OCI-M2 (cell line): ENCODE measurements around the gene UFSP2.
"Not testable (repeated sequence)": the region's sequence is repeated elsewhere in the genome, so short reads cannot be mapped to it uniquely, and the experiment has no call there.

Experiments used
- DNase-seq: peaks from one replicate; lab custom pipeline; 2025; ENCODE audit not compliant: unreplicated experiment; lab: John Stamatoyannopoulos, UW

The UFSP2 gene

DNA sequence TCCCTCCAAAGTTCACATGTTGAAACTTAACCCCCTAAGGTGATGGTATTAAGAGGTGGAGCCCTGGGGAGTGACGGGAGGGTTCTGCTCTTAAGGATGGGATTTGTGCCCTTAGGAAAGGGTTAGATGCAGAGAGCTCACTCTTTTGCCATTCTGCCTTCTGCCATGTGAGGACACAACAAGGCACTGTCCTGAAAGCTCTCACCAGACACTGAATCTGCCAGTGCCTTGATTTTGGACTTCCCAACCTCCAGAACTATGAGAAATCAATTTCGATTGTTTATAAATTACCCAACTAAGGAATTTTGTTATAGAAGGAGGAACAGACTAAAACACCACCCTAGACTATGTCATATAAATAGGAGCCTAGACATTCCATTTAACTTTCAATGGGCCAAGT lies 41.7 kb downstream of the UFSP2 start:
- DNase-seq = no peak

DNA sequence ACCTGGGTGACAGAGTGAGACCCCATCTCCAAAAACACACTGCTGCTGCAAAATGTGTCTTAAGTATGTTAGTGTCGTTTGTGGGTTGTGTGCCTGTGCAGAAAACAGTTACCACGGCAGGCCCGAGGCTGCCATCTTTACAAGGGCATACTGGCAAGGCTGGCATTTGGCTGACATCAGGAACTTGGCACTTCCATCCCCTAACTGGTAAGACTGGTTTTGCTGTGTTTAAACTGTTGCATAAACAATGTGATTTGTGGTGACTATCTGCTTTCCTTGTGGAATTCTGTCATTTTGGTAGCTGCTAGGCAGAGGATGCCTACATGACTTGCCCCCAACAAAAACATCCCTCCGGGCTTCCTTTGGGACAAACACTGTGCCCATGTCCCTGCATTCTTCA lies 42.3 kb downstream of the UFSP2 start:
- no peak for DNase-seq

DNA sequence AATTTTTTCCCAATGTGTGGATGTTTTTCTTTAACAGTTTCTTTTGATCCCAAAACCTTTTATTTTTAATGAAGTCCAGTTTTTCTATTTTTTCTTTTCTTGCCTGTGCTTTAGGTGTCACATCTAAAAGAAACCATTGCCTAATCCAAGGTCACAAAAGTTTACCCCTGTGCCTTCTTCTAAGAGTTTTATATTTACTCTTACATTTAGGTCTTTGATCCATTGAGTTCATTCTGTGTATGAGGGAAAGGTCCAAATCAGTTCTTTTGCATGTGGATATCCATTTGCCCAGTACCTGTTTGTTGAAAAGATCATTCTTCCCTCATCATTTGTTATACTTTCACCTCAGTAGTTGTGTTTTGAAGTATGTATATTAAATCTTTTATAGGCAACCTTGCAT lies 43.0 kb downstream of the UFSP2 start:
- DNase-seq = no peak

DNA sequence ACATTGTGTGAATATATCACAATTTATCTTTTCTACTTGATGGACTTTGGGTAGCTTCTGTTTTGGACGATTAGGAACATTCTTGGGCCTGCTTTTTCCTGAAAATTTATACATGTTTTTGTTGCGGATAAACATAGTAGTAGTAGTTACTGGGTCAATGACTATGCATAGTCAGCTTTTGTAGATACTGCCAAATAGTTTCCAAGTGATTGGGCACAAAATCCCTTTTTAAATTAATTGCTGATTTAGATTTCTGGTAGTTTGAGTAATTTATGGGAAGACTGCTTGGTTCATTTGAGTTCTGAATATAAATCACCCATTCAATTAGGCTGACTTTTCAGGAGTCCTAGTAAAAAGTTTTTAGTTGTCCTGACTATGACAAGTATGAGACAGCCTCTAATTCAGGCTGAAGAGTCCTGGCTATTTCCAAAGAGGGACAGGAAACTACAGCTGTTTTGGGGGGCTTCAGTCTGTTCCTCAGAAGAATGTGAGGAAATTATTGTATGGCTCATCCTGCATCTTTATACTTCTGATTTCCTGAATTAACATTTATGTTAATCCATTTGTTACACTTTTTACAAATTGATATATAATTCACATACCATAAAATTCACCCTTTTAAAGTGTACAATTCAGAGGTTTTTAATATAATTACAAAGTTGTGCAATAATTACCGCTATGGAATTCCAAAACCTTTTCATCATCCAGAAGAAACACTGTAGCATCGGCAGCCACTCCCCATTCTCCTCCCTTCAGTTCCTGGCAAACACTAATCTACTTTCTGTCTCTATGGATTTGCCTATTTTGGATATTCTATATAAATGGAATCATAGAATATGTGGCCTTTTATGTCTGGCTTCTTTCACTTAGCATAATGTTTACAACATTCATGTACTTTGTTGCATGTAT lies 44.2 kb downstream of the UFSP2 start:
- no peak for DNase-seq

DNA sequence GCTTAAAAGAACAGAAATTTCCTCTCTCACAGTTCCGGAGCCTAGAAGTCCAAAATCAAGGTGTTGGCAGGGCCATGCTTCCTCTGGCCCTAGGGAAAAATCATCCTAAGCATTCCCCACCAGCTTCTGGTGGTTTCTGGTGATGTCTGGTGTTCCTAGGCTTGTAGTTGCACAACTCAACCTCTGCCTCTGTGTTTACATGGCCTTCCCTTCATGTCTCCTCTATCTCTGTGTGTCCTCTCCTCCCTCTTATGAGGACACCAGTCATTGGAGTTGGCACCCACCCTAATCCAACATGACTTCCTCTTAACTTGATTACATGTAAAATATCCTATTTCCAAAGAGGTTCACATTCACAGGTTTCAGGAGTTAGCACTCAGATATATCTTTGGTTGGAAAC lies 45.4 kb downstream of the UFSP2 start:
- no peak for DNase-seq

DNA sequence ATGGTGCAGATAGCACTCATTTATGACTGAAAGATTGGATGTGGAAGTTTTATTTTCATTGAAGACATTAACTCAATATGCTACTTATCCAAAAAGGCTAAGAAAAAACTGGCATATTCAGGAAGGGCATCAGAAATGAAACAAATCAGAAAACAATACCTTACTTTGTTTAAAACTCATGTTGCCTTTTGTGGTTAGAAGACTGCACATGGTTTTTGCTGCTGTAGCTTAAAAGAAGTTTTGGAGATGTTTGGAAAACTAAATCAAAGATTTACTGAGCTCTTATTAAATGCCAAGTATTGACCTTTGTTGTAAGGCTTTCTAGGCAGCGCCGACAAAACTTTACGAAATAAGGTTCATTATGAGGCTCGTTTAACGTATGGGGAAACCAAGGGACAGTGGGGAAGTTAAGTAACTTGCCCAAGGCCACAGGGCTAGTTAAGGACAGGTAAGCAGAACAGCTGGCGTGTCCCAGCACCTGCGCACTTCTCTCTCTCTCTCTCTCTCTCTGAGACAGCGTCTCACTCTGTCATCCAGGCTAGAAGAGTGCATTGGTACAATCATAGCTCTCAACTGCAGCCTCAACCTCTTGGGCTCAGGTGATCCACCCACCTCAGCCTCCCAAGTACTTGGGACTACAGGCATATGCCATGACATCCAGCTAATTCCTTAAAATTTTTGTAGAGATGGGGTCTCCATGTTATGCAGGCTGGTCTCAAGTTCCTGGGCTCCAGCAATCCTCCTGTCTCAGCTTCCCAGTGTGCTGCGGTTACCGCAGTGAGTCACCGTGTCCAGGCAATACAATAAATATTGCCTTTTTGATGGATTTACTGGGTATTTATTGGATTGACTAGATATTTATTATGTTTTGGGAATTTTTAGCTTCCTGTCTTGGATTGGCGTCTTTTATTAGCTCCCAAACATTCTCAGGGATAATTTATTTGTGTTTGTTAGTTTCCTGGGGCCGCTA lies 46.2 kb downstream of the UFSP2 start:
- DNase-seq = no peak

DNA sequence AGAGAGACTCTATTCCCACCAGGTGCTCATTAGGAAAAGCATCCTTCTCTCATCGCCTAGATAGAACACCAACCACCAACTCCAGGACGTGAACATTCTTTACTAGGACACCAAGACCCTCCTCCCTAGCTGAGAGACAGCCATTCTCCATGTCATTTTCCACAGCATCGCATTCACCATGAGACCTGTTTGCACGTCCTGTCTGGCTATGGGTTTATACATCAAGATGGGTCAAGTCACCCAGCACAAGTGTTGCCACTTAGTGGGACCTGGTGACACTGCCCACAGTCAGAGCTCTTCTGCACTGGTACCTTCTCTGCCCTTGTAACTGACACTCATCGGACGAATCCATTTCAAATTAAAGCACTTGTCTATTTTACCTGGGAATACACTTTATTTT lies 47.5 kb downstream of the UFSP2 start:
- no peak for DNase-seq

DNA sequence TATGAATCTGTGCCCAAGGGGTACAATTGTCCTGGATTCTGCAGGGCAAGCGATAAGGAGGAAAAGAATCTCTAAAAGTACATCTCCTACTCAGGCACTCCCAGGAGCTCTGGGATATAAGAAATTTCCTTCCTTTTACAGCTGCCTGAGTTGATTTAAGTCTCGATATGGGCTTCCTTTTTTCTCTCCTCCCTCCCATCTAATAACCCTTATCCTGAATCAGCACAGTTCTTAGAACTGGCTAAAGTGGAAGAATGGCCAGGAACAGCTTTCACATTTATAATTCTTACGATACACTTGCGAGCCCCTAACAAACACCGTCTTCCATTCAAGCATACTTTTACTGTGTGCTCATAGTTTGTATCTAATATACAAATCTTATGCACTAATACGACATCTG lies 51.2 kb downstream of the UFSP2 start:
- no peak for DNase-seq

DNA sequence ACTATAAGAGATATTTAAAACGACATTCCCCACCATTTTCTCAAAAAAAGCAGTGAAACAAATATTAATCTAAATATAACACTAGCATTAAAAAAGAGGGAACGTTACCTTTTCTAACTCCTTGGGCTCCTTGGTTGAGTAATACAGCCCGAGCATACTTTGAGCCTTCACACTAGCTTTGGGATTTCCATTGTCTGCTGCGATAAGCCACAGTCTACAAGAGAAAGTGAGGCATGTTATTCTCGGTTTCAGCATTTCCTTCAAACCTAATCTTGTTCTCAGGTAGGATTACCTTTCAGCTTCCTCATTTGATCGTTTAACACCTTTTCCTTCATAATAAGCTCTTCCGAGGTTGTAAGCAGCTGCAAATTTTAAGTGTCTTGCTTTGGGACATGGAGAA lies 51.7 kb downstream of the UFSP2 start:
- DNase-seq = no peak

- DNase-seq = no peak
Observed at GRCh38 chr4:185371702-185372101, 54.1 kb downstream of the UFSP2 start.

GRCh38 chr4:185370268-185370949 lies 55.4 kb downstream of the UFSP2 start:
- no peak for DNase-seq

- DNase-seq = no peak
Observed at GRCh38 chr4:185369731-185370130, 56.0 kb downstream of the UFSP2 start.

GRCh38 chr4:185364886-185365285 lies 60.9 kb downstream of the UFSP2 start:
- no peak for DNase-seq

DNA sequence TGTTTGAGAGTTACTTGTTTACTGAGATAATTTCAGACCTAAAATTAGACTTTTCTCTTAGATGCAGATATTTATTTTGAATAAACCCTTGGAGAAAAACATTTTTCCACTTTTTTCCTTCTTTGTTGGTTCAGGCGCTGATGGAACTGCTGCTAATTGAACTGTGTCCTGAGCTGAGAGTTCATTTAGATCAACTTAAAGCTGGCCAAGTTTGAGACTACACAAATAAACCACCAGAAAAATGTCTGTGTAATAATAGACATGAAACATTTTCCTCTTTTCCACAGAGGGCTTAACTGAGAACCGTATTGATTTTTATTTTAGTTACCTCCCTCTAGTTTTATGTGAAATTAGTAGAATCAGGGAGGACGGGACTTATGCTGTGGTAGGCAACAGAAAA lies 62.5 kb downstream of the UFSP2 start:
- DNase-seq = no peak

DNA sequence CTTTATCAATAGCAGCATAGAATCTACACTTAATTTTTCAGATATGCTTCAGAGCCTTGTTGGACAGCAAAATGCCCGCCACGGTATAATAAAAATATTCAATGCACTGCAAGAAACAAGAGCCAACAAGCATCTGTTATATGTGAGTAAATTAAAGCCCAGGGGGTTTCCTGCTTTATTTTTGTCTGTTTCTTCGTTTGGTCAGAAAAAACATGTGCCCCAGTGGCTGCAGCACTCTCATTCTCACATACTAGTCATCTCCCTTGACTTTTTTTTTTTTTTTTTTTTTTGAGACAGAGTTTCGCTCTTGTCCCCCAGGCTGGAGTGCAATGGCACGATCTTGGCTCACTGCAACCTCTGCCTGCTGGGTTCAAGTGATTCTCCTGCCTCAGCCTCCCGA lies 63.2 kb downstream of the UFSP2 start:
- not testable (repeated sequence) for DNase-seq

GRCh38 chr4:185361872-185362271 lies 63.9 kb downstream of the UFSP2 start:
- DNase-seq = no peak

DNA sequence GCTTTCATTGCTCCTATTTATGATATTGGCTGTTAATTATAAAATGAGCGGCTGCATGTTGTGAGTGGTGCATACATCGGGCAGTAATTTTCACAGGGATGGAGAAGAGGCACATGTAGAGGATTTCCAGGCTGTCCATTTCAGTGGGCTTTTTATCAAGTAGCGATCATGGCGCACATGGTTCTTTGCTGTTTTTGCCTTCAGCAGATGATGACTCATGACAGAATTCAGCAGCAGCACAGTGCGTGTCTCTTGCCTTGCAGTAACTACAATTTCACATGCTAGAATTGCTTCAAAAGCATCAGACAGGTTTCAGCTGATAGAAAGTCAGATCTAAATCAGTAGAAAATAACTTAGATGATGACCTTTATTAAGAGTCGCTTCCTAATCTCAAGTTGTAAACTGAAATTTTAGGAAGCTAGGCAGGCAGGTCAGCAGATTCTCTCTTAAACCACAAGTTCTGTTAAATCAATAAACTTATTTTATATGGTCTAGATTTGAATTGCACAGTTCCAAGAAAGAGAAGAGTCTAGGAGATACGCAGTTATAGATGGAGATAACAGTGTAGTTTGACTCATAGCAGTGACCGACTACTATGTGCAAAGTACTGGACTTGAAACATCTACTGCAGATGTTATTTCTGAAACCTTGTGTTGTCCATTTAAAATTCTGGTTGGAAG lies 65.9 kb downstream of the UFSP2 start:
- no peak for DNase-seq

DNA sequence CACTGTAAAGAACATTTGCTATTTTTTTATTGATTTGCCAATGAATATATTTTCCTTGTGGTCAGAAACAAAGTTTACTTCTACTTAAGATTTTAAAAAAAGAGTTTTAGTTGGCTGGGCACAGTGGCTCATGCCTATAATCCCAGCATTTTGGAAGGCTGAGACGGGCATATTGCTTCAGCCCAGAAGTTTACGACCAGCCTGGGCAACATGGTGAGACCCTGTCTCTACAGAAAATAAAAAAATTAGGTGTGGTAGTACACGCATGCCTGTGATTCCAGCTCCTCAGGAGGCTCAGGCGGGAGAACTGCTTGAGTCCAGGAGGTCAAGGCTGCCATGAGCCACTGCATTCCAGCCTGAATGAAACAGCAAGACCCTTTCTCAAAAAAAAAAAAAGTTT lies 66.8 kb downstream of the UFSP2 start:
- DNase-seq = no peak

DNA sequence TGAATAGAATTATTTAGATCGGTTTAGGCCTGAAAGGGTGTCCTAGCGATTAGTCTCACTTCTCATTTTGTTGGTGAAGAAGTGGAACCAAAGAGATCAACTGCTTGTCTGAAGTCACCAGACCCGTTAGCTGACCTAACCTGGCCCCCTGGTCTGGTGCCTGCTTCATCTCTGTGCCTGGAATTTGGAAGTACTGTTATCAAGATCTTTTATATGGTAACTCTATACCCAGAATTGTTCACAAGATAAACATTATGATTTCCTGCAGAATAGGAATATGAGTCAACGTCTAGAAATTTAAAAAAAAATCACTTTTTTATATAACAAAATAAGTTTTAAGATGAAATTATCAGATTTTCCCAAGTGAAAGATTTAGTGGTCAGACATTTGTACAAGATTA lies 67.2 kb downstream of the UFSP2 start:
- no peak for DNase-seq

- no peak for DNase-seq
Observed at GRCh38 chr4:185357733-185358440, 67.9 kb downstream of the UFSP2 start.
